Right lobe of liver (tissue), 4 donors: ENCODE measurements around the gene APOA5.

Experiments used
- CTCF ChIP-seq, 4 donors: fragments of 200-600 bp in 3 of 4; fragments of 450-650 bp in 1 of 4; IDR thresholded peaks; one replicate each; pipeline versions ENCODE4 v1.5.1 to v1.8.0; 2016 to 2022; ENCODE audit warnings: antibody characterized with exemption in 4 of 4, mild to moderate bottlenecking in 2 of 4
- POLR2A ChIP-seq: fragments of 450-650 bp; IDR thresholded peaks from one replicate; pipeline ENCODE4 v1.6.1; 2017; ENCODE audit warnings: antibody characterized with exemption, mild to moderate bottlenecking
- donor health status: DM: no; HTN: no; CAD: no.
- donor health status: DM: no; HTN: no; CAD: no.
- donor health status: DM: no; HTN: yes; CAD: no.

DNA sequence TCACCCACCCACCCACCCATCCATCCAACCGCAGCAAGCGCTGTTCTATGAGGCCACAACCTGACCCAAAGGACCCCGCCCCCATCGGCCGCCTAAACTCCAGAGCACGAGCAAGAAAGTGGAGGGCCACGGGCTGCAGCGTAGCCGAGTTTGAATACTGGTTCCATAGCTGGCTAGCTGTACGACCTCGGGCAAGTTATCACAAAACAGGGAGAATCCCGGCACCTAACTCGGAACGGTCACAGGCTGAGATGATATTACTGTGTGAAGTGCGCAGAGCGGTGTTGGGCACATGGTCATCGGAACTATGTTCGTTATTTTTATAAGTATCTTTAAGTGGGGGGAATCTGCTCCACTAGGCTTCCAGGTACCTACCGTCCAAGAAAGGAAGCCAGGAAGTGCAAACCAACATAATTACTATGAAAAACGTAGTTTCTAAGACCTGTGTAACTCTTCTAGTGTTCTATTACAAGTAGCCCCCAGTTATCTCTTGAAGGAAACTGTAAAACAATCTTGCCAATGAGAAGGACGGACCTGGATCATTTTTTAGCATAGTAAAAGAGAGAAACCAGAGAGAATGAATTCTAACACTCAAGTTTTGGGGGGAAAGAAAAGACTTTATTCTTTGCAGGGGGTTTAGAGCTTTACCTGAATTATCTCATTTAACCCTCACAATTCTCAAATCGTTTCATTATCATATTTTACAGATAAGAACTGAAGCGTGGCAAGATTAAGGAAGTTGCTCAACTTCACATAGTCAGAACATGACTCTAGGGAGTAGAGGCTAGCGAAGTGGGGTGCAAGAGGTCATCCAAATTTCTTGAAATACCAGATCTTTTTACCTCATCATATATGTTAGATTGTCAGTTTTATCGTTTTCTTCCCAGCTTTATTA lies 18.2 kb downstream of the APOA5 start:
- TF ChIP-seq CTCF (IDR thresholded peaks at IDR 0.05) (no peak), POLR2A (no peak)
